Right hindlimb (tissue), 1 donor: ENCODE measurements around the gene MNX1.

Source experiments
- DNase-seq: peaks from one replicate; pipeline ENCODE4 v3.0.0-alpha.2; 2018

MNX1 gene

DNA sequence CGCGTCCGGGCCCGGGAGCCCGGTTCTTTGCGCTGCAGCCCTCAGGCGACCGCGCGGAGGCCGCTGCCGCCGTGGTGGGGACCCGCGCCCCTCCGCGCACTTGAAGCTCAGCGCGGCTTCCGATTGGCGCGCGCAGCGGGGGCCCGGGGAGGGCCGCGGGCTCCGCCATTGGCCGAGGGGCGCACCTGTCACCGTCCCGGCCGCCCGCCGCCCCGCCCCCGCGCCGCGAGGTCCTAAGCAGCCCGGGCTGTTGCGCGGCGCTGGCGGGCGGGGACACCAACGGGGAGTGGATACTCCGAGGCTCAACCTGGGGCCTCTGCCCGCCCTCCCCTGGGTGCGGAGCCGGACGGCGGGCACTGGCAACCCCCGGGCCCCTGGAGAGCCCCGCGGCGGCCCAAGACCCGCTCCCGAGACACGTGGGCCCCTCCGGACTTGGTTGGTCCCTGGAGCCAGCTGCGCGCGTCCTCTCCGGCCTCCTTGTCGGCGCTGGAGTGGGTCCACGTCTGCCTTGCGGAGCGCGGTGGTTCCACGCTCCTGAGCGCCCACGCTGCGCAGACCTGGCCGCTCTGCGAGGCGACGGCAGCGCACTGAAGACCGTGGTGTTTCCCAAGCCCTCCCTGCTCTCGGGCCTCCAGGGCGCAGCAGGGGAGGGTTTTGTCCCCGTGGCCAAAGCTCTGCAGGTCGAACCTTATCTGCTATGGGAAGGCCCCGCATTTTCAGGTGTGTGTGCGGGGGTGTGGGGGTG is at the start of gene MNX1:
TSS of gene MNX1 (minus strand) at position 76 of the 745 bp plus-strand sequence. CDS start 313 bp downstream, outside the sequence.
- DNase-seq: peak; percentile 66

DNA sequence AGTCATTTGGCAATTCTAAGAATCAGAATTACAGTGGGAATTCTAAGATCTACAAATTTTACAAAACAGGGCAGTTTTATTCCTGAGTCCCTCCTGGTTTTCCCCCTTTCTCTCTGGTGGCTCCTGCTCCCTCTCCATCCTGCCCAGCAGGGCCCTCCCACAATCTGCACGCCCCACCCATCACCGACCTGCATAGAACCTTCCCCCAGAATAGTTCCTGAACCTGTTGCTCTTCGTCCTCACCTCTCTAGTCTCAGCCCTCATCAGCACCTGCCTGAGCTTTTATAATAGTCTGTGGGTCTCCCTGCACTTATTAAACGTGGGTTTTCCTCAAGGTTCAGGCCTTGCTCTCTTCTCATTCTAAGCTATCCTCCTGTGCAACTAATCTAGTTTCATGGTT is 49.1 kb upstream of the MNX1 start:
- DNase-seq: no peak

DNA sequence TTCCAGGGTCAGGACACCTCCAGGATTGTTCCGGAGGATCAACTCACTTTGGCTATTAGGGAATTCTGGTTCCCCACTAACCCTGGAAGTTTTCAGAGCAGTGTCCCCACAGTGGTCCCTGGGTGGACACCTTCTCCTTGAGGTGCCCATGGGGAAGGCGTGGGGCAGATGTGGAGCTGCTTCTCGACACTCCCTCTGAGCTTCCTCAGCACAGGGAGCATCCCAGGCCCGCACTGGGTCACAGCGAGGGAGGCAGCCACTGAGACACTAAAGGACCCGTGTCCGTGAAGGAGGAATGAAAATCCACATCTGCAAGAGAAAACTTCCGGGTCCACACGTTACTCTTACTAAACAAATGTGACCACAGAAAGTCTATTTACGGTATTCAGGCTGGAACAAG is 48.2 kb upstream of the MNX1 start:
- DNase-seq: no peak

DNA sequence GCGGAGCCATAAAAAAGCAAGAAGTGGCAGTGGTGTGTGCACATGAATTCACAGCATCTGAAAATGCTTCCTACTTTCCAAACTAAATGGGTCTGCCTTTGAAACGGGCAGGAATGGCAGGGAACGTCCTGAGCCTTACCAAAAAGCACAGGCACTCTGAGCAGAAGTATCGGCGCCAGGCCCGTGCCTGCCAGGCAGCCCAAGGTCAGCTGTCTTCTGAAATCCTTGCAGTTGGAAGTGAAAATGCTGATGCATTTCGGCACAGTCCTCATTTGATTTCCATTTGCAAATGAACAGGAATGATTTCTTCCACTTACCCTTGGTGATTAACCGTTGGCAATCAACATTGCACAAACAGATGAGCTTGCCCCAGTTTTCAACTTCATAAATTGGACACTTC is 47.6 kb upstream of the MNX1 start:
- DNase-seq: no peak

DNA sequence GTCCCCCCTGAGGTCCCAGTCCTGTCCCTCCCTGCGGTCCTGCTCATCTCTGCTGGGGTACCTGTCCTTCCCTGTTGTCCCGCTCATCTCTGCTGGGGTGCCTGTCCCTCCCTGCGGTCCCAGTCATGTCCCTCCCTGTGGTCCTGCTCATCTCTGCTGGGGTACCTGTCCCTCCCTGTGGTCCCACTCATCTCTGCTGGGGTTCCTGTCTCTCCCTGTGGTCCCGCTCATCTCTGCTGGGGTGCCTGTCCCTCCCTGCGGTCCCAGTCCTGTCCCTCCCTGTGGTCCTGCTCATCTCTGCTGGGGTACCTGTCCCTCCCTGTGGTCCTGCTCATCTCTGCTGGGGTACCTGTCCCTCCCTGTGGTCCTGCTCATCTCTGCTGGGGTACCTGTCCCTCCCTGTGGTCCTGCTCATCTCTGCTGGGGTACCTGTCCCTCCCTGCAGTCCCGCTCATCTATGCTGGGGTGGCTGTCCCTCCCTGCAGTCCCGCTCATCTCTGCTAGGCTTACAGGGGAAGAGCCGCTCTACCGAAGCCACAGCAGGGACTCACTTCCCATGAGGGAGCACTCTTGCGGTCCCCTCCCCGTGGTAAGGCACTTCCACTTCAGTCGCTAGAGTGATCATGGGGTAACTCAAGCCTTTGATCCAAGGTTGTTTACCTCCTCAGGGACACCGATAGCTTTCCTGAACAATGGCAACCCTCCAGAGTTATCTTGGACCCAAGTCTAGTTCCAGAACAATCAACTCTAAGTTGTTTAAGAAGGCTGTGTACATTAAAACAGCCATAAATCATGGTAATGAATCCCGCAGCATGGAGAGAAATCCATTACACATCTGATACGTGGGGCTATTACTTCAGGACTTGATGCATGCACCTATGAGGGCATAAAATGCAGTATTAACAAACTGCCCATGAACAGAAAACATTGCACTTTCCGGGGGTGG is 46.8 kb upstream of the MNX1 start:
- DNase-seq: no peak

DNA sequence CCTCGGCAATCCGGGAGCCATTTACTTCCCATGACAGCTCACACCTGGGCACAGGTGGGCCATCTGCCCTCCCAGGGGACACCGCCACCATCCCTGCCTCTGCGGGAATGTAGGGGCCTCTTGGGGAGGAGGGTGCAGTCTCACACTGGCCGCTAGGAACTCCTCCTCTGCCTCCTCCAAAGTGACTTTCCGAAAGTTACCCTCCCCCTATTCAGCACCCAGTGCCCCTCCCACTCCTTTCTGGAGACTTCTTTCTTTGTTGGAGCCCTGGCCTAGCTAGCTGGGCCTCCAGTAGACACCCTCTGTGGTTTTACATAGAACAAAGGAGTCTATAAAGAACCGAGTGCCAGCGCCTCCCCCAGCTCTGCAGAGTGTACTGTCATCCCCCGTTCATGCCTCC is 45.8 kb upstream of the MNX1 start:
- DNase-seq: no peak

- no peak for DNase-seq
Observed at GRCh38 chr7:157054927-157055326, 44.5 kb upstream of the MNX1 start.

GRCh38 chr7:157053118-157053517 is 42.7 kb upstream of the MNX1 start:
- no peak for DNase-seq

DNA sequence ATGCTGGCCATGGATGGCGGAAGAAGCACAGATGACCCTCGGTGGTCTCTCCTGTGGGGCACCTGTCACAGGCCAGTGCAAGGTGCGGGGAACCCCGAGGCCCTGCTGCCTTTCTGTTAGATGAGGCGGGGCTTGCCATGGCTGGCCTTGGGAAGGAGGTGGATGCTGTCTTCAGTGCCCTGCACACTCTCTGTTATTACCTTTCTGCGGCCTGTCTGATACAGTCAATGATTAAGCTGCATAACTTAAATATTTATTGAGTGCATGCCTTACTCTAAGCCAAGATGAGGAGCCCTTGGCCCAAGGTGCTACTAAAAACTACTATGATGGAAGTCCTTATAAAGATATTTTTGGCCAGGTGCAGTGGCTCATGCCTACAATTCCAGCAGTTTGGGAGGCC is 36.7 kb upstream of the MNX1 start:
- no peak for DNase-seq

DNA sequence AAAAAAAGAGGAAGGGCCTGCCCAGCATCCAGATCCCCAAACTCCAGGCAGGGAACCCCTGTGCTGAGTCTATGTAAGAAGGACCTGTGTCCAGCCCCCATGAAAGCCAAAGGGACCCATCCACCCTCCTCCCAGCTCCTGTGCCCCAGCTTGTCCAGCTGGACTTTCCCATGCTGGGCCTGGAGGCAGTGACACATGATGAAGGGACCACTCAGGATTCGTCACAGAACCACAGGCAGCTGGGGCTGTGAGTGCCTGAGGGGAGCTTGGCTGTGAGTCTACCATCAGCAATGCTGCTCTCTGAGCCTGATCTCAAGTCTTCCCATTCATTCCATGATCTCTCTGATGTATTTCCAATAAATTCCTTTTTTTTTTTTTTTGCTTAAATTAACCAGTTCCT is 36.2 kb upstream of the MNX1 start:
- DNase-seq: no peak

GRCh38 chr7:157044943-157045660 is 34.6 kb upstream of the MNX1 start:
- DNase-seq: no peak

DNA sequence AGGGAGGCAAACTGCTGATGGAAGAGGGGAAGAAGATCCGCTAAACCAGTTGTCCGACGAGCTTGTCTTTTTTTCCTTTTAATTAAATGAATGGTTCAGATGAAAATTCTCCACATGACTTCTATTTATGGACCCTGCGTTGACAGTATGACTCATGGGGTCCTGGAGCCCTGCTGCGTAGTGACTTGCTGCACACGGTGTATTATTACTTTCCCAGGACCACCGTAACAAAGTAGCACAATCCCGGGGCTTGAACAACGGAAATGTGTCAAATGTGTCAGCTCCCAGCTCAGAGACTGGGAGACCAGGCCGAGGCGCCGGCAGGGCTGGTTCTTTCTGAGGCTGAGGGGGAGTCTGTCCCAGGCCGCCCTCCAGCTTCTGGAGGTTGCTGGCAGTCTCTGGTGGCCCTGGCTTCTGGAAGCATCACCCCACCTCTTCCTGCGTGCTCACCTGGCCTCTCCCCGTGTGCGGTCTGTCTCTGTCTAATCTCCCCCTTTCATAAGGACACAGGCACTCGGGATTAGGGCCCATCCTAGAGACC is 33.8 kb upstream of the MNX1 start:
- DNase-seq: no peak

DNA sequence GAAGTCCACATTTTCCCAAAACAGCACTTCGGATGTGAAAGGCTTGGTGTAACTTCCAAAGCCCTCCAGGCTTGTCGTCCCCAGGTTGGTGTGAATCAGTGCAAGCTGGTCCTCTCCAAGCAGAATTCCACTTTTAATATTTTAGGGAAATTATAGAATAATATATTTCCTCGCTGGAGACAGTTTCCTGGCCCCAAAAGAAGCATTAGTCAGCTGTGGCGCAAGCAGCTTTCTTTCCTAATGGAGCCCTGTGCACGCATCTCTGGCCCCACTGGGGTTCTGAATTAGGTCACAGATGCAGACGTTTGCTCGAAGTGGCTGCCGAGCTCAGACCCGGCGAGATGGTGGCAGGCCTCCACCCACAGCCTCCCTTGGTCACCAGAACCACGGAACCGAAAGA is 33.3 kb upstream of the MNX1 start:
- DNase-seq: peak; percentile 35

- DNase-seq: no peak
Observed at GRCh38 chr7:157041514-157042277, 31.2 kb upstream of the MNX1 start.

GRCh38 chr7:157041004-157041403 is 30.5 kb upstream of the MNX1 start:
- no peak for DNase-seq

GRCh38 chr7:157037635-157038034 is 27.2 kb upstream of the MNX1 start:
- no peak for DNase-seq

DNA sequence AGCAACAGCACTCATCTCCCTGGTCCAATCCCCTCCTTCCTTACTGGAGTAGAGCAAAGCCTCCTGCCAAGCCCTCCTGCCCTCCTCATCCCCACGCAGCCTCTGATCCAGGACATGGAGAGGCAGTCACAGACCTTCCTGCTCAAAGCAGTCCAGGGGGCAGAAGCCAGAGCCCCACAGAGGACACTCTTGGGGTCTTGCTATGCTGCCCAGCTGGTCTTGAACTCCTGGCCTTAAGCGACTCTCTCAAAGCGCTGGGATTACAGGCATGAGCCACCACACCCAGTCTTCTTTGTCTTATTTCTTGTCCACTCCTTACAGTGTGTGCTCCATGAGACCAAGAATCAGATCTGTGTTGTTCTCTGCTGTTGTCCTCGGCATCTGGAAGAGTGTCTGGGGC is 26.6 kb upstream of the MNX1 start:
- no peak for DNase-seq

DNA sequence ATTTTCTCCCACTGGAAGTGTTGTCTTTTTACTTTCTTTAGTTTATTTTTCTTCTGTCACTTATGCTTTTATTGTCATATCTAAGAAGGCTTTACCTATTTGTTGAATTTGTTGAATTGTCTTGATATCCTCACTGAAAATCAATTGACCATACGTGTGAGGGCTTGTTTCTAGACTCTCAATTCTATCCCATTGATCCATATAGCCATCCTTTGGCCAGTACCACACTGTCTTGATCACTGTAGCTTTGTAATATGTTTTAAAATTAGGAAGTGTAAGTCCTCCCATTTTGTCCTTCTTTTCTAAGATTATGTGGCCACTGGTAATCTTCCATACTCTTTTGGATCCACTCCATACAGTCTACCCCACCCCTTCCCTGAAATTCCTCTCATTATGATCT is 25.5 kb upstream of the MNX1 start:
- DNase-seq: no peak

DNA sequence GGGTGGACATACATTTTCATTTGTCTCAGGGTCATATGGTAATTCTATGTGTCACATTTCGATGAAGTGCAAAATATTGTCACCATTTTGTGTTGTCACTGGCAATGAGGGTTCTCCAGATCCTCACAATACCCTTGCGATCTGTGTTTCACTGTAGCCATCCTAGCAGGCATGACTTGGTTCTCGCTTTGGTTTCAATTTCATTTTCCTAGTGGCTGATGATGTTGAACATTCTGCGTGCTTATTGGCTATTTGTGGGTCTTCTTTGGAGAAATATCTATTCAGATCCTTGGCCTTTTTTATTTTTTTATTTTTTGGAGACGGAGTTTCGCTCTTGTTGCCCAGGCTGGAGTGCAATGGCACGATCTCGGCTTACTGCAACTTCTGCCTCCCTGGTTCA is 24.8 kb upstream of the MNX1 start:
- DNase-seq: no peak

- no peak for DNase-seq
Observed at GRCh38 chr7:157033483-157034473, 23.3 kb upstream of the MNX1 start.
